H1 (cell line): Measurements from ENCODE around the gene AIFM1. TPM values are rescaled to one million over a fixed set of nuclear protein-coding genes. Genes with fewer than 3 reads are reported as not detected.

ENCODE experiments used
- ASH2L ChIP-seq: fragments of 200-600, 300-600 bp; sonication (generic); IDR thresholded peaks from one replicate; pipeline ENCODE4 v1.7.1; 2017; ENCODE audit warnings: low read length
- GABPA ChIP-seq: IDR thresholded peaks from 2 replicates; pipeline ENCODE4 v1.6.1; 2011; ENCODE audit warnings: mild to moderate bottlenecking, low read length, moderate library complexity, borderline replicate concordance; ENCODE audit not compliant: insufficient read depth
- POLR2AphosphoS5 ChIP-seq: IDR thresholded peaks from 2 replicates; pipeline ENCODE4 v1.6.1; 2011; ENCODE audit warnings: low read depth, low read length
- SAP30 ChIP-seq: fragments of 300-600 bp; sonication (generic); IDR thresholded peaks from 2 replicates; pipeline ENCODE4 v1.7.1; 2012; ENCODE audit warnings: low read length, moderate library complexity, mild to moderate bottlenecking, inconsistent platforms; ENCODE audit not compliant: insufficient read depth, insufficient replicate concordance
- TCF12 ChIP-seq: IDR thresholded peaks from 2 replicates; pipeline ENCODE4 v1.6.1; 2011; ENCODE audit warnings: low read depth, mild to moderate bottlenecking, low read length
- TEAD4 ChIP-seq: IDR thresholded peaks from 2 replicates; pipeline ENCODE4 v1.6.1; 2012; ENCODE audit warnings: low read depth, low read length, inconsistent platforms, mixed read lengths
- ZNF274 ChIP-seq: IDR thresholded peaks from 2 replicates; pipeline ENCODE4 v1.7.0; 2012; ENCODE audit warnings: low read length, borderline replicate concordance; ENCODE audit errors: extremely low read depth
- polyA plus RNA-seq, 7 experiments: library from polyadenylated mRNA; depleted of rRNA in 3 of 7; stranded (reverse) in 5 of 7; unstranded in 2 of 7; fragments of >200 nt in 5 of 7; fragments of 200-250 nt in 2 of 7; gene quantifications; 1 replicate in 5 of 7; 2 replicates in 1 of 7; 4 replicates in 1 of 7; pipeline versions ENCODE4 v1.2.1 to v1.2.3, GENCODE V29; 2011 to 2013; ENCODE audit warnings: missing spikeins in 2 of 7, mixed read lengths in 2 of 7
- total RNA-seq: library from RNA; stranded (reverse); fragmentation: NEBNext Ultra II Directional; extraction: Animal tissue kit (Norgen Biotek cat#: 25700); gene quantifications from 2 replicates; pipeline ENCODE4 v1.2.1, GENCODE V29; 2021

AIFM1 gene
- total and polyA plus RNA-seq, 2 of the 8 experiments (the other 6 are each of a cell fraction or from before 2014, with no cell fraction given): 34.1 to 55.4 TPM

- no peak for TF ChIP-seq SAP30
- TF ChIP-seq ASH2L: no peak
- no peak for TF ChIP-seq ZNF274
- no peak for TF ChIP-seq TEAD4
- TF ChIP-seq TCF12: no peak
- no peak for TF ChIP-seq POLR2AphosphoS5
- TF ChIP-seq GABPA: no peak
- TF ChIP-seq, all 59 proteins: peak for 0
Measured at GRCh38 chrX:130179579-130180215, 14.1 kb upstream of the AIFM1 start (continued).
